ENCODE data around the gene STXBP2. TPM values are rescaled to one million over a fixed set of nuclear protein-coding genes. Genes with fewer than 3 reads are reported as not detected.

Gene STXBP2
- total RNA-seq, 4 donors from 2014 or later = 4.4 to 16.9 (median 14.1) TPM

DNA sequence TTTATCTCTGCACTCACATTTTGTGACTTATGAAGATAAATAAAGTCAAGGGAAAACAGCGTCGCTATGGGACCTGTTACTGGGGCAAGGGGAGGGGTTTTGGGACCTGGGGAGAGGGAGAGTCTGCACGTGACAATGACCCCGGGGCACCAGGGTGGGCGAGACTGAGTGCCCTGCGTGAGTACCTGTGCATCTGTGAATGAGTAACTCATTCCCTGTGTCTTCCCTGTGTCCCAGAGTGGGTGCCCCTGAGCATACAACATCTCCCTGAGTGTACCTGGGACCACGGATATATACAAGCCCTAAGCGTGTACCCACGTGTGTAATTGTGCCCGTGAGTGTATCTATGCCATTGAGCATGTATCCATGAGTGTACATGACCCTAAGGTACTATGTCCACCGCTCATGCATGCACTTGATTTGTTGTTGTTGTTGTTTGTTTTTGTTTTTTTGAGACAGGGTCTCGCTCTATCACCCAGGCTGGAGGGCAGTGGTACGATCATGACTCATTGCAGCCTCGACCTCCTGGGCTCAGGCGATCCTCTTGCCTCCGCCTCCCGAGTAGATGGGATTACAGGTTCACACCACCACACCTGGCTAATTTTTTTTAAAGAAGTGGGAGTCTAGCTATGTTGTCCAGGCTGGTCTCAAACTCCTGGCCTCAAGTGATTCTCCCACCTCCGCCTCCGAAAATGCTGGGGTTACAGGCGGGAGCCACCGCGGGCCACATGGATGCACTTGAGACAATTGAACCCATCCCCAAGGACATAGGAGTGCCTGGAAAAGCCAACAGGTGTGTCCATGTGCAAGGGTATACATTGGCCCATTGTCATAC is 43.1 kb downstream of the STXBP2 start:
- H3K4me3 ChIP-seq = peak overlapping the region; percentile 92 to 99
- WGBS, 2 donors (ENCODE audit: low coverage in 1 of 2) = 32 to 55% methylated on average over 8 to 19 of the region's 22 CpGs
- ATAC-seq = no peak
- peaks cover 0 to 29% of the 10 kb centered on the region in 2 donors for H3K36me3 ChIP-seq
- peak overlapping the region in 1 of 4 donors; percentile 92 for H3K27ac ChIP-seq
- H3K9me3 ChIP-seq = no peaks in the 10 kb centered on the region
- H3K4me1 ChIP-seq = peaks cover 0 to 26% (median 8%) of the 10 kb centered on the region in 3 donors
- TF ChIP-seq EP300 (IDR thresholded peaks at IDR 0.05) (no peak), CTCF (IDR thresholded peaks at IDR 0.05) (no peak), POLR2A (IDR thresholded peaks at IDR 0.05) (no peak), POLR2AphosphoS5 (IDR thresholded peaks at IDR 0.05) (no peak)
- H3K27me3 ChIP-seq = peaks cover 52% of the 10 kb centered on the region

- peak within 1 kb of the TSS; percentile 62 to 92 (median 84) for H3K27ac ChIP-seq
- peaks cover 0 to 34% of the 10 kb centered on the region in 2 donors for H3K36me3 ChIP-seq
- peak within 1 kb of the TSS; percentile 92 to 99 for H3K4me3 ChIP-seq
- WGBS, 2 donors (ENCODE audit: low coverage in 1 of 2) = 0% methylated on average over 1 of the region's 79 CpGs; no CpG with 5 or more reads in 1 of the 2 donors
- H3K4me1 ChIP-seq = peaks cover 0 to 26% (median 8%) of the 10 kb centered on the region in 3 donors
- peaks cover 44% of the 10 kb centered on the region for H3K27me3 ChIP-seq
- TF ChIP-seq EP300 (IDR thresholded peaks at IDR 0.05) (no peak), CTCF (IDR thresholded peaks at IDR 0.05) (peak in 3 of 4 experiments; percentile 94 to 100 (median 96)), POLR2AphosphoS5 (IDR thresholded peaks at IDR 0.05) (peak; percentile 39), POLR2A (IDR thresholded peaks at IDR 0.05) (peak; percentile 29 to 48)
- peak; percentile 89 for ATAC-seq
- H3K9me3 ChIP-seq = no peaks in the 10 kb centered on the region
Measured at GRCh38 chr19:7680606-7681339, 43.9 kb downstream of the STXBP2 start, which contains the start of gene TRAPPC5. Gene TRAPPC5, plus strand, starts transcription at chr19:7680833. Its CDS starts 1,421 bp downstream, at chr19:7682254.

DNA sequence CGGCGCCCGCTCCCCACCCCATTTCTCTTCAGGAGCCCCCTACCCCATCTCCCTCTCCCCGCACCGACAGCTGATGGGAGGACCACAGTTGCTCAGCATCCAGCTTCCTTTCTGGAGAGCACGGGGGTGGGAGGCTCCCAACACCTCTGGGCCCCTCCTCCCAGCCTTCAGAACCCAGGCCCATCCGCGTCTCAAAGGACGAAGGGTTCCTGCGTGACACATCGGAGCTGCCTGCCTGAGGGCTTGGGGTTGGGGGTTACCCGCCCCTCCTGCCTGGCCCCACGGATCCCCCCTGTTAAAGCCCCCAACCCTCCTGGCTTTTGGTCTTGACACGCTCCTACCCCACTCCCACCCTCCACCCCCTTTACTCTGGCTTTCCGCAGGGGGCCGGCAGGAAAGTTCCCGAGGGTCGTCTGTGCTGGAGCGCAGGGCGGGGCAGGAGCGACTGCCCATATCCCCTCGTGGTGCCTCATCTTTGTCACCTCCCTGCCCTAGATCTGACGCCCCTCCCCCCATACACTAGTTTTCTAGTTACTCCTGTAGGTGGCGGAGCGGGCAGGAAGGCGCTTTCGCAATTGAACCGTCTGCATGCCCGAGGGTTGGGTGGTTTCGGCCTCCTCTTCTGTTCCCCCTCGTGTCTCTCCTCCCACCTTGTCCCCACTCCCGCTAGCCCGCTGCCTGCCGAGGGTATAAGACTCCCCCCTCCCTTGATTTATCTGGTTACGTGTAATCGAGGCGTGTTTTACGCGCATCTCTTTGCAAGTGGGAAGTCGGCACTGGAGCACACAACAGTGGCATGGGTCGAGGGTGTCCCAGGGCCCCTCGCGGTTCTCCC is 44.6 kb downstream of the STXBP2 start:
- TF ChIP-seq POLR2A (IDR thresholded peaks at IDR 0.05) (no peak), CTCF (IDR thresholded peaks at IDR 0.05) (peak in 3 of 4 experiments; percentile 52 to 67 (median 61))
- Histone ChIP-seq H3K36me3 (peaks cover 0 to 34% of the 10 kb centered on the region in 2 donors), H3K4me1 (peaks cover 0 to 26% (median 8%) of the 10 kb centered on the region in 3 donors), H3K4me3 (peak overlapping the region; percentile 92 to 99), H3K9me3 (no peaks in the 10 kb centered on the region), H3K27ac (peak overlapping the region; percentile 62 to 92 (median 84)), H3K27me3 (peaks cover 36% of the 10 kb centered on the region)
- 0 to 9% methylated on average over 5 to 29 of the region's 43 CpGs for WGBS, 2 donors (ENCODE audit: low coverage in 1 of 2)
- ATAC-seq = peak; percentile 66

DNA sequence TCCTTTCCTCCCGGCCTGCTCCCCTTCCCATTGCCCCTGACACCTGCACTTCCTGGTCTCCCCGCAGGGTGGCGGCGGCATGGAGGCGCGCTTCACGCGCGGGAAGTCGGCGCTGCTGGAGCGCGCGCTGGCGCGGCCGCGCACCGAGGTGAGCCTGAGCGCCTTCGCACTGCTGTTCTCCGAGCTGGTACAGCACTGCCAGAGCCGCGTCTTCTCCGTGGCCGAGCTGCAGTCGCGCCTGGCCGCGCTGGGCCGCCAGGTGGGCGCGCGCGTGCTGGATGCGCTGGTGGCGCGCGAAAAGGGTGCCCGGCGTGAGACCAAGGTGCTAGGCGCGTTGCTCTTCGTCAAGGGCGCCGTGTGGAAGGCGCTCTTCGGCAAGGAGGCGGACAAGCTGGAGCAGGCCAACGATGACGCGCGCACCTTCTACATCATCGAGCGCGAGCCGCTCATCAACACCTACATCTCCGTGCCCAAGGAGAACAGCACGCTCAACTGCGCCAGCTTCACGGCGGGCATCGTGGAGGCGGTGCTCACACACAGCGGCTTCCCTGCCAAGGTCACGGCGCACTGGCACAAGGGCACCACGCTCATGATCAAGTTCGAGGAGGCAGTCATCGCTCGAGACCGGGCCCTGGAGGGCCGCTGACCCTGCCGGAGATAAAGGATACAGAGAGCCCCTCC is 45.4 kb downstream of the STXBP2 start:
- Histone ChIP-seq H3K9me3 (no peaks in the 10 kb centered on the region), H3K36me3 (peaks cover 0 to 34% of the 10 kb centered on the region in 2 donors), H3K4me1 (peaks cover 0 to 26% (median 8%) of the 10 kb centered on the region in 3 donors), H3K27ac (peak overlapping the region in 2 of 4 donors; percentile 85 to 92), H3K4me3 (peak overlapping the region in 1 of 2 donors; percentile 99), H3K27me3 (peaks cover 28% of the 10 kb centered on the region)
- 0 to 95% methylated on average over 1 to 12 of the region's 74 CpGs for WGBS, 2 donors (ENCODE audit: low coverage in 1 of 2)
- no peak for TF ChIP-seq EP300 (IDR thresholded peaks at IDR 0.05)
- ATAC-seq = no peak
